ENCODE measurements around the gene GLYATL1. TPM values are rescaled to one million over a fixed set of nuclear protein-coding genes. Genes with fewer than 3 reads are reported as not detected.
A peak's percentile ranks its signal among the peaks of the same experiment; 100 is the strongest.

Gene GLYATL1
- total and polyA plus RNA-seq, 4 donors, result 64.9 to 622 (median 247) TPM

DNA sequence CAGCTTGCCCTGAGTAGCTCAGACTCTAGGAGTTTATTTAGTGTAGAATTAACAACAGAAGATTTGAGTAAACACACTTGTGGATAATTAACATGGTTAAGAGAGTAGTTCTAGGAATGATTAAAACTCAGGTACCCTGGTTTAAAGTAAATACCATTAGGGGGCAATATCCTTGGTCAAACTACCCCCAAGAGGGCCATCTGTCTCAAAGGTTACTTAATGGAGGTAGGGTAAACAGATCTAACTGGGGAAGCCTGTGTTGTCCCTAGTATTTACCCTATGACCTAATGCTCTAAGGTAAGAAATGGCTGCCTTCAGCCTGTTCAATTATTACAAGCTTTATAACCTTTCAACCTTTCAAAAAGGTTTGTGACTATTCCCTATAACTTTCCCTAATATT lies 10.6 kb upstream of the GLYATL1 start:
- Histone ChIP-seq H3K27me3 (ENCODE audit: control insufficient read depth in 4 of 4, insufficient read depth in 4 of 4, low read length in 3 of 4) (no peaks in the 10 kb centered on the region), H3K4me3 (ENCODE audit: low read depth in 1 of 3, low read length in 3 of 3) (peak overlapping the region; percentile 35 to 82 (median 64)), H3K36me3 (ENCODE audit: control insufficient read depth in 4 of 4, insufficient read depth in 3 of 4, low read depth in 1 of 4, low read length in 3 of 4) (no peaks in the 10 kb centered on the region), H3K4me1 (ENCODE audit: control insufficient read depth in 4 of 4, insufficient read depth in 4 of 4, low read length in 3 of 4) (peaks cover 1 to 47% (median 27%) of the 10 kb centered on the region in 4 donors), H3K9me3 (ENCODE audit: control insufficient read depth in 4 of 4, low read length in 3 of 4) (no peaks in the 10 kb centered on the region), H3K9ac (ENCODE audit: low read depth in 1 of 2, low read length in 2 of 2) (peak overlapping the region; percentile 85 to 94), H3K27ac (ENCODE audit: low read depth in 1 of 2, low read length in 2 of 2) (peak overlapping the region; percentile 90 to 98)
- TF ChIP-seq, protein P1, sequence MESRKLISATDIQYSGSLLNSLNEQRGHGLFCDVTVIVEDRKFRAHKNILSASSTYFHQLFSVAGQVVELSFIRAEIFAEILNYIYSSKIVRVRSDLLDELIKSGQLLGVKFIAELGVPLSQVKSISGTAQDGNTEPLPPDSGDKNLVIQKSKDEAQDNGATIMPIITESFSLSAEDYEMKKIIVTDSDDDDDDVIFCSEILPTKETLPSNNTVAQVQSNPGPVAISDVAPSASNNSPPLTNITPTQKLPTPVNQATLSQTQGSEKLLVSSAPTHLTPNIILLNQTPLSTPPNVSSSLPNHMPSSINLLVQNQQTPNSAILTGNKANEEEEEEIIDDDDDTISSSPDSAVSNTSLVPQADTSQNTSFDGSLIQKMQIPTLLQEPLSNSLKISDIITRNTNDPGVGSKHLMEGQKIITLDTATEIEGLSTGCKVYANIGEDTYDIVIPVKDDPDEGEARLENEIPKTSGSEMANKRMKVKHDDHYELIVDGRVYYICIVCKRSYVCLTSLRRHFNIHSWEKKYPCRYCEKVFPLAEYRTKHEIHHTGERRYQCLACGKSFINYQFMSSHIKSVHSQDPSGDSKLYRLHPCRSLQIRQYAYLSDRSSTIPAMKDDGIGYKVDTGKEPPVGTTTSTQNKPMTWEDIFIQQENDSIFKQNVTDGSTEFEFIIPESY (IDR thresholded peaks at IDR 0.05), result no peak
- TF ChIP-seq JUND (IDR thresholded peaks at IDR 0.05) (peak; percentile 81 to 90), CTCF (IDR thresholded peaks at IDR 0.05; ENCODE audit: low read depth, low read length, missing input control) (no peak), RXRA (IDR thresholded peaks at IDR 0.05) (peak; percentile 68 to 79), RAD21 (IDR thresholded peaks at IDR 0.05) (no peak), NR2F2 (IDR thresholded peaks at IDR 0.05) (no peak), SP1 (IDR thresholded peaks at IDR 0.05) (peak; percentile 64), HNF4A (conservative IDR thresholded peaks at IDR 0.05) (peak; percentile 51 to 65), FOXA2 (IDR thresholded peaks at IDR 0.05) (peak; percentile 68), YY1 (IDR thresholded peaks at IDR 0.05) (peak; percentile 92), FOXA1 (IDR thresholded peaks at IDR 0.05) (peak; percentile 23), TAF1 (conservative IDR thresholded peaks at IDR 0.05) (no peak)
- no peak for DNase-seq (ENCODE audit: low spot score)

- peak in 1 of 2 donors; percentile 31 for TF ChIP-seq HNF4A (conservative IDR thresholded peaks at IDR 0.05)
- no peak for TF ChIP-seq TAF1 (conservative IDR thresholded peaks at IDR 0.05)
- no peak overlapping the region for H3K9ac ChIP-seq (ENCODE audit: low read depth in 1 of 2, low read length in 2 of 2)
- peaks cover 3 to 44% (median 32%) of the 10 kb centered on the region in 4 donors for H3K4me1 ChIP-seq (ENCODE audit: control insufficient read depth in 4 of 4, insufficient read depth in 4 of 4, low read length in 3 of 4)
- H3K36me3 ChIP-seq (ENCODE audit: control insufficient read depth in 4 of 4, insufficient read depth in 3 of 4, low read depth in 1 of 4, low read length in 3 of 4), result no peaks in the 10 kb centered on the region
- DNase-seq (ENCODE audit: low spot score), result no peak
- no peaks in the 10 kb centered on the region for H3K27me3 ChIP-seq (ENCODE audit: control insufficient read depth in 4 of 4, insufficient read depth in 4 of 4, low read length in 3 of 4)
- H3K27ac ChIP-seq (ENCODE audit: low read depth in 1 of 2, low read length in 2 of 2), result no peak overlapping the region
- no peaks in the 10 kb centered on the region for H3K9me3 ChIP-seq (ENCODE audit: control insufficient read depth in 4 of 4, low read length in 3 of 4)
- 62% methylated on average over 2 of the region's 2 CpGs for whole genome bisulfite sequencing
- H3K4me3 ChIP-seq (ENCODE audit: low read depth in 1 of 3, low read length in 3 of 3), result no peak overlapping the region
Measured at GRCh38 chr11:58930926-58931325, 8.4 kb upstream of the GLYATL1 start.

DNA sequence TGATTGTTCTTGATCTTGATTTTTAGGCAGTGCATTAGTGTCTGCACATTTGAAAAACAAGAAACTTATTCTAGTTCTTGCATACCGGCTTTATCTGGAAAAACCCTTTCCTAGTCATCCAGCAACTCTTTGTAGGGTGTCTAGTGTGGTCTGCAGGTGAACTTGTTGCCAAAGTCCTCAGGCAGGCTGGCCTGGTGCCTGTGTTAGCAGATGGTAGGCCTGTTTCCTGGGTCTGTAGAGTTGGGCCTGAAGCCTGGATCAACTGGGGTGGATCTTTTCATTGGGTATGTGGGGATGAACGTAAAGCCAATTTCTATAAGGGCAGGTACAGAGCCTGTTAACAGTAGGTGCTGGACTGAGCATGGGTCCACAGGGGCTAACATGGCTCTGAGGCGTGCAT lies 5.6 kb upstream of the GLYATL1 start:
- H3K27me3 ChIP-seq (ENCODE audit: control insufficient read depth in 4 of 4, insufficient read depth in 4 of 4, low read length in 3 of 4), result no peaks in the 10 kb centered on the region
- no peak overlapping the region for H3K9ac ChIP-seq (ENCODE audit: low read depth in 1 of 2, low read length in 2 of 2)
- no peak for DNase-seq (ENCODE audit: low spot score)
- 79% methylated on average over 3 of the region's 3 CpGs for WGBS
- H3K9me3 ChIP-seq (ENCODE audit: control insufficient read depth in 4 of 4, low read length in 3 of 4), result no peaks in the 10 kb centered on the region
- H3K36me3 ChIP-seq (ENCODE audit: control insufficient read depth in 4 of 4, insufficient read depth in 3 of 4, low read depth in 1 of 4, low read length in 3 of 4), result no peaks in the 10 kb centered on the region
- peaks cover 3 to 36% (median 23%) of the 10 kb centered on the region in 4 donors for H3K4me1 ChIP-seq (ENCODE audit: control insufficient read depth in 4 of 4, insufficient read depth in 4 of 4, low read length in 3 of 4)
- H3K4me3 ChIP-seq (ENCODE audit: low read depth in 1 of 3, low read length in 3 of 3), result no peak overlapping the region
- no peak overlapping the region for H3K27ac ChIP-seq (ENCODE audit: low read depth in 1 of 2, low read length in 2 of 2)
- TF ChIP-seq HNF4A (conservative IDR thresholded peaks at IDR 0.05) (peak; percentile 12 to 26), RXRA (IDR thresholded peaks at IDR 0.05) (no peak)

All from liver (tissue), 9 donors.